ENCODE results near the gene HSPH1. TPM values are rescaled to one million over a fixed set of nuclear protein-coding genes. Genes with fewer than 3 reads are reported as not detected.

HSPH1 gene
- total RNA-seq, 4 donors from 2014 or later = 36.5 to 47.0 (median 42.2) TPM

DNA sequence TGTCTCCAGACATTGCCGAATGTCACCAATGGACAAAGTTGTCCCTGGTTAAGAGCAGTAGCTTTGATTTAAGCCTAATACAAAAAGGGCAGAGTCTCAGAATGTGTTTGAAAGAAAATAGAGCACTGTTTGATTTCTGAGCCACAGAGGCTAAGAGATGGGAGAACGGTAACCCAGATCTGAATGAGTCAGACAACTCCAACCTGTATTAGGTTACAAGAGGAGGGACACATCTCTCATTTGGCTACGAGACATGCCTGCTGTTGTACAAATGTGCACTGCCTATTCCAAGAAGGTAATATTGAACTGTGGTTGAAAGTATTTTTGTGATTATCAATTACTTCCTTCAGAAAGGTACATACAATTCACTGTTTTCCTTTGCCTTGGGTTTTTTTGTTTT lies 4.9 kb upstream of the HSPH1 start:
- Histone ChIP-seq H3K27ac (no peak overlapping the region), H3K36me3 (no peaks in the 10 kb centered on the region), H3K9me3 (no peaks in the 10 kb centered on the region), H3K4me3 (no peak overlapping the region), H3K27me3 (no peaks in the 10 kb centered on the region), H3K4me1 (peaks cover 0 to 13% (median 0%) of the 10 kb centered on the region in 3 donors)
- ATAC-seq = no peak
- TF ChIP-seq EP300 (IDR thresholded peaks at IDR 0.05) (no peak), POLR2AphosphoS5 (IDR thresholded peaks at IDR 0.05) (no peak), POLR2A (IDR thresholded peaks at IDR 0.05) (no peak)
- TF ChIP-seq, protein P1, sequence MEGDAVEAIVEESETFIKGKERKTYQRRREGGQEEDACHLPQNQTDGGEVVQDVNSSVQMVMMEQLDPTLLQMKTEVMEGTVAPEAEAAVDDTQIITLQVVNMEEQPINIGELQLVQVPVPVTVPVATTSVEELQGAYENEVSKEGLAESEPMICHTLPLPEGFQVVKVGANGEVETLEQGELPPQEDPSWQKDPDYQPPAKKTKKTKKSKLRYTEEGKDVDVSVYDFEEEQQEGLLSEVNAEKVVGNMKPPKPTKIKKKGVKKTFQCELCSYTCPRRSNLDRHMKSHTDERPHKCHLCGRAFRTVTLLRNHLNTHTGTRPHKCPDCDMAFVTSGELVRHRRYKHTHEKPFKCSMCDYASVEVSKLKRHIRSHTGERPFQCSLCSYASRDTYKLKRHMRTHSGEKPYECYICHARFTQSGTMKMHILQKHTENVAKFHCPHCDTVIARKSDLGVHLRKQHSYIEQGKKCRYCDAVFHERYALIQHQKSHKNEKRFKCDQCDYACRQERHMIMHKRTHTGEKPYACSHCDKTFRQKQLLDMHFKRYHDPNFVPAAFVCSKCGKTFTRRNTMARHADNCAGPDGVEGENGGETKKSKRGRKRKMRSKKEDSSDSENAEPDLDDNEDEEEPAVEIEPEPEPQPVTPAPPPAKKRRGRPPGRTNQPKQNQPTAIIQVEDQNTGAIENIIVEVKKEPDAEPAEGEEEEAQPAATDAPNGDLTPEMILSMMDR (IDR thresholded peaks at IDR 0.05) = no peak
- WGBS, 2 donors (ENCODE audit: low coverage in 1 of 2) = 71 to 79% methylated on average over 2 of the region's 3 CpGs

DNA sequence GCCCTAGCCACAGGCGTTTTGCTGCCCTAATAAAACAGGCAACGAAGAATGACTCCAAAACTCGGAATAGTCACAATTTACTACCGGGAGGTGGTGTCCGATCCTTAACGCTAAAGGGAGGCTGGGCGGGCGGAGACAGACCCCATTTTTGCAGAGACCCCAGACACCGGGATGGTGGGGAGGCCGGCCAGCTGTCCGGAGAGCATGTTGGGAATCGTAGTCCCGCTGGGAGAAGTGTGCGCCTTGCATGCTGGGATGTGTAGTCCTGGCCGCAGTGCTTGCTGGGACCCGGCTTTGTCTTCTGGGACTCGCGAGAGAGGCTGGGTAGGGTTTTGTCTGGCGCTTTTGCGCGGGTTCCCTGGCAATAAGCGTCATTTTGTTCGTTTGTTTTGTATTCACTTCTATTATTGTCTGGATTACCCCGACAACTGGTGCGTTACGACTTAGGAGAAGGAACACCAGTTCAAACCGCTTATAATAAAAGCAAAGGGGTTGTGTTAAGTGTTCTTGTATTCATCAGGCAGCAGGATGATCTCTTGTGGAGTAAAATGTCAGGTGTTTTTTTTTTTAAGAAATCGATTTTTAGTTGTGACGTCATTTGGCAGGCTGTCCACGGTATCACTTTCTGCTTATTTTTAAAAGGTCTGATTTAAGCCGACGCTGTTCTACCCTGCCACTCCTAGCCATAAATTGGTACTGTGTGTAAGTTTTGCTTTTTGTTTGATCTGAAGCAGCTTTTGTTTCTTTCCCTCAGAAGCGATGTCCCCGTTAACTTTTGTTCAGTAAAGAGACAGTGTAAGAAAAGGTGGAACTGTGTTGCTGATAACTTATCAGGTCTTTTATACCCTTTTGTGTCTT lies 676 bp upstream of the HSPH1 start:
- Histone ChIP-seq H3K27ac (peak overlapping the region; percentile 80 to 98 (median 92)), H3K4me1 (peaks cover 0 to 33% (median 10%) of the 10 kb centered on the region in 3 donors), H3K4me3 (peak overlapping the region; percentile 76 to 86), H3K36me3 (no peaks in the 10 kb centered on the region), H3K27me3 (no peaks in the 10 kb centered on the region), H3K9me3 (no peaks in the 10 kb centered on the region)
- WGBS, 2 donors (ENCODE audit: low coverage in 1 of 2) = 0% methylated on average over 19 to 21 of the region's 34 CpGs
- ATAC-seq = peak; percentile 97
- TF ChIP-seq POLR2AphosphoS5 (IDR thresholded peaks at IDR 0.05) = peak; percentile 57
- no peak for TF ChIP-seq EP300 (IDR thresholded peaks at IDR 0.05)

DNA sequence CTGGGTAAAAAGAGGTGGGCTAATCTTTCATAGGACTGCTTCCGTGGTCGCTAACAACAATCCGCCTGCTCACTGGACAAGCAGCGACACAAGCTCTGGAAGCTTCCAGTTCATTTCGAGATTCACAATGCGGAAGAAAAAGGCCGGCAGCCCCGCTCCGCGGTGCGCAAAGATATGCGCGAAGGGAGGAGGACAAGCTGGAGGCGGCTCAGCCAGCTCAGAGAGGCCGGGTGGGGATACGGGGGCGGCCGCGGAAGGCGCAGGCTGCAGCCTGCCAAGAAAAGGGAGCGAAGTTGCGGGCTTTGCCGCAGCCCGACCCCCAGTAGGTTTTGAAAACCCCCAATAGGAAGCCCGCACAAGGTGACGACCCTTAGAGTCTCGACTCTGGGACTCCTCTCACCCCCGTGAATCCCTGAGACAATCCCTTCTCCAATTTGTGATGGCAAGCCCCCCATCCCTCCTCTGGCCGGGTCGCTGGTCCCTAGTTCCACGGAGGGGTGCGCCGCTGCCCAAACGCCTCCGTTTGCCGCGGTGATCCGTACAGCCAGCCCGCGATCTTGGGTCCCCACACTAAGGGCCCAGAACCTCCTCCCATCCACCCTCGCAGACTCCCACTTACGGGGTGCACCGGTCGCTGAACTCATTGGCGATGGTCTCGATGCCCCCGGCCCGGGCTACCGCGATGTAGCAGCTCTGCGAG lies 697 bp downstream of the HSPH1 start:
- WGBS, 2 donors (ENCODE audit: low coverage in 1 of 2) = 1 to 3% methylated on average over 8 to 17 of the region's 51 CpGs
- H3K4me1 ChIP-seq = peaks cover 0 to 33% (median 10%) of the 10 kb centered on the region in 3 donors
- H3K27ac ChIP-seq = peak overlapping the region; percentile 70 to 98 (median 92)
- H3K27me3 ChIP-seq = no peaks in the 10 kb centered on the region
- H3K36me3 ChIP-seq = peaks cover 0 to 8% of the 10 kb centered on the region in 2 donors
- no peaks in the 10 kb centered on the region for H3K9me3 ChIP-seq
- H3K4me3 ChIP-seq = peak overlapping the region; percentile 76 to 86
- no peak for TF ChIP-seq EP300 (IDR thresholded peaks at IDR 0.05)
- TF ChIP-seq, protein P1 (IDR thresholded peaks at IDR 0.05) = peak in 1 of 4 experiments; percentile 5
- peak; percentile 53 for TF ChIP-seq POLR2AphosphoS5 (IDR thresholded peaks at IDR 0.05)
- peak; percentile 14 to 17 for TF ChIP-seq POLR2A (IDR thresholded peaks at IDR 0.05)
- no peak for ATAC-seq

DNA sequence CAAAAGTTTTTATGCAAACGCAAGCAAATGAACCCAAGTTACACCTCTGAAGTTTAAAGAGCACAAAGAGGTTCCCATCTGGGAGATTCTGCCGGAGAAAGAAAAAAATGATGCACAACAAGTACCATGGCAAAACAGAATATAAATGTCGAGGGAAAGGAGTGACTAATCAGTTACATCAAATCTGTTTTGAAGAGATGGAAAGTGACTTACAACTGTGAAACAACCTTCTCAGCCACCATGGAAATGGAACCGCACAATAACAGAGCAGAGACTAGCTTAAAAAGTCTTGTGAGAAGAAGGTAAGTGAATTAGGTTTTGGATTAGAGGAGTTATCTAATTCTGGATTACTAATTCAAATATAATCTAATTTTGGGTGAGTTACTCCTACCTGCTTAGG lies 2.4 kb downstream of the HSPH1 start:
- Histone ChIP-seq H3K9me3 (no peaks in the 10 kb centered on the region), H3K27ac (no peak overlapping the region), H3K36me3 (peaks cover 3 to 22% of the 10 kb centered on the region in 2 donors), H3K27me3 (no peaks in the 10 kb centered on the region), H3K4me3 (peak overlapping the region in 1 of 2 donors; percentile 86), H3K4me1 (peaks cover 0 to 33% (median 10%) of the 10 kb centered on the region in 3 donors)
- 71 to 93% methylated on average over 3 to 4 of the region's 4 CpGs for WGBS, 2 donors (ENCODE audit: low coverage in 1 of 2)
- TF ChIP-seq EP300 (IDR thresholded peaks at IDR 0.05) = no peak
- TF ChIP-seq POLR2A (IDR thresholded peaks at IDR 0.05) = no peak
- TF ChIP-seq POLR2AphosphoS5 (IDR thresholded peaks at IDR 0.05) = no peak
- TF ChIP-seq, protein P1 (IDR thresholded peaks at IDR 0.05) = no peak
- no peak for ATAC-seq

DNA sequence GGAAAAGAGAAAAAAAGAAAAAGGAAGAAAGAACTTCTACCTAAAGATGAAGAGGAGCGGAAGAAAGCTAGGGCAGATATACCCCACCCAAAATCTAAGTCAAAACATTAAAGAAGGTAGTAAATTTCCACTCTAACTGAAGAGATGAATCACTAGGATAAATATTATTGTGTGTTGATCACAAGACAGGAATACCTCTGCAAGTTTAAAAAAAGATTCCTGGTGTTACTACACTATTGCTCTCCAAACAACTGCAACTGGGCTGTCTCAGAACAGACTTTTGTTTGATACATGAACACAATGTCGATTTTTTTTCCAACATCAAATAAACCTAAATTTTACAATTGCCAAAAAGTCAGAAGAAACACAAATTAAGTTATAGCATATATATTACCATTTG lies 6.8 kb downstream of the HSPH1 start:
- H3K9me3 ChIP-seq = no peaks in the 10 kb centered on the region
- no peak for ATAC-seq
- TF ChIP-seq EP300 (IDR thresholded peaks at IDR 0.05) (no peak), POLR2A (IDR thresholded peaks at IDR 0.05) (no peak), POLR2AphosphoS5 (IDR thresholded peaks at IDR 0.05) (no peak)
- TF ChIP-seq, protein P1 (IDR thresholded peaks at IDR 0.05) = no peak
- H3K27ac ChIP-seq = no peak overlapping the region
- 68 to 95% methylated on average over 2 of the region's 2 CpGs for WGBS, 2 donors (ENCODE audit: low coverage in 1 of 2)
- no peaks in the 10 kb centered on the region for H3K27me3 ChIP-seq
- no peak overlapping the region for H3K4me3 ChIP-seq
- H3K36me3 ChIP-seq = peaks cover 18 to 64% of the 10 kb centered on the region in 2 donors
- H3K4me1 ChIP-seq = peaks cover 0 to 12% (median 6%) of the 10 kb centered on the region in 3 donors

Measured in gastroesophageal sphincter (tissue), 4 donors.